IMR-90 (cell line): ENCODE measurements around the gene CRYGN. TPM values are rescaled to one million over a fixed set of nuclear protein-coding genes. Genes with fewer than 3 reads are reported as not detected.

Experiments used
- ATAC-seq: fragments of 200-7000 bp; cut with Tn5 transposase; 2 replicates; pipeline ENCODE4 v1.9.1; 2020; ENCODE audit warnings: low read depth, mild to moderate bottlenecking, moderate library complexity
- BruUV-seq: library from RNA; stranded (reverse); fragments of 400-500 nt; replicated peaks from 2 replicates; lab custom pipeline; 2021; lab: Mats Ljungman, UMichigan
- CTCF ChIA-PET: fragments of 300-600 bp; formaldehyde crosslinking; extraction: SDS; loops from one replicate; lab custom pipeline; 2021; ENCODE audit warnings: antibody characterized with exemption; lab: Yijun Ruan, JAX
- POLR2A ChIA-PET: fragments of 300-600 bp; sonication (Branson Sonifier 250); formaldehyde crosslinking; loops from one replicate; lab custom pipeline; 2022; ENCODE audit warnings: antibody characterized with exemption; ENCODE audit not compliant: unreplicated experiment; lab: Charles Lee
- DNase-seq: peaks from one replicate; pipeline ENCODE4 v3.0.0; 2013
- H2AFZ ChIP-seq: replicated peaks from 2 replicates; pipeline ENCODE3; 2013; ENCODE audit warnings: low read length, mild to moderate bottlenecking; ENCODE audit not compliant: poor library complexity
- H2AK5ac ChIP-seq: 2 replicates; pipeline ENCODE4 v1.6.1; 2013; ENCODE audit warnings: low read depth, low read length, inconsistent platforms
- H2AK9ac ChIP-seq: replicated peaks from 2 replicates; pipeline ENCODE3; 2013; ENCODE audit warnings: mild to moderate bottlenecking, low read depth, low read length, moderate library complexity; ENCODE audit not compliant: poor library complexity
- H2BK120ac ChIP-seq: 2 replicates; pipeline ENCODE4 v1.6.1; 2013; ENCODE audit warnings: low read depth, low read length, inconsistent platforms
- H2BK15ac ChIP-seq: 3 replicates; pipeline ENCODE4 v1.6.1; 2013; ENCODE audit warnings: low read depth, low read length, inconsistent platforms
- H2BK20ac ChIP-seq: 2 replicates; pipeline ENCODE4 v1.6.1; 2013; ENCODE audit warnings: low read depth, mild to moderate bottlenecking, inconsistent platforms, low read length, moderate library complexity
- H2BK5ac ChIP-seq: 2 replicates; pipeline ENCODE4 v1.6.1; 2013; ENCODE audit warnings: mild to moderate bottlenecking, low read depth, low read length, inconsistent platforms; ENCODE audit not compliant: poor library complexity, severe bottlenecking
- H3K14ac ChIP-seq: replicated peaks from 2 replicates; pipeline ENCODE4 v1.6.1; 2013; ENCODE audit warnings: low read depth, low read length, inconsistent platforms
- H3K18ac ChIP-seq: 2 replicates; pipeline ENCODE4 v1.6.1; 2013; ENCODE audit warnings: low read depth, low read length, control low read depth
- H3K23ac ChIP-seq: 2 replicates; pipeline ENCODE4 v1.6.1; 2013; ENCODE audit warnings: low read depth, low read length, inconsistent platforms
- H3K27ac ChIP-seq: 2 replicates; pipeline ENCODE4 v1.5.1; 2013; ENCODE audit warnings: mild to moderate bottlenecking, control low read depth, low read length; ENCODE audit not compliant: insufficient read depth
- H3K27me3 ChIP-seq: 2 replicates; pipeline ENCODE4 v1.6.1; 2013; ENCODE audit warnings: low read length; ENCODE audit not compliant: control insufficient read depth, insufficient read depth
- H3K36me3 ChIP-seq: 2 replicates; pipeline ENCODE4 v1.6.1; 2013; ENCODE audit warnings: low read length, mixed read lengths; ENCODE audit not compliant: control insufficient read depth, insufficient read depth
- H3K4ac ChIP-seq: 2 replicates; pipeline ENCODE4 v1.6.1; 2013; ENCODE audit warnings: low read depth, low read length, inconsistent platforms
- H3K4me1 ChIP-seq: 2 replicates; pipeline ENCODE4 v1.6.1; 2013; ENCODE audit warnings: low read length, mixed read lengths; ENCODE audit not compliant: control insufficient read depth, insufficient read depth
- H3K4me2 ChIP-seq: 2 replicates; pipeline ENCODE4 v1.6.1; 2013; ENCODE audit warnings: low read depth, mild to moderate bottlenecking, control low read depth, low read length, moderate library complexity
- H3K4me3 ChIP-seq: 2 replicates; pipeline ENCODE4 v1.5.1; 2013; ENCODE audit warnings: low read depth, mild to moderate bottlenecking, control low read depth, low read length, moderate library complexity; ENCODE audit not compliant: insufficient read depth
- H3K56ac ChIP-seq: 2 replicates; pipeline ENCODE4 v1.6.1; 2013; ENCODE audit warnings: low read length, inconsistent platforms; ENCODE audit not compliant: insufficient read depth; ENCODE audit errors: extremely low read depth
- H3K79me1 ChIP-seq, 2 experiments: 2 replicates each; pipeline ENCODE4 v1.6.1; 2013; ENCODE audit warnings: low read length in 2 of 2, inconsistent platforms in 1 of 2, low read depth in 1 of 2
- H3K9ac ChIP-seq: 2 replicates; pipeline ENCODE4 v1.6.1; 2013; ENCODE audit warnings: low read depth, low read length, control low read depth
- H3K9me1 ChIP-seq: 2 replicates; pipeline ENCODE4 v1.6.1; 2013; ENCODE audit warnings: low read length, inconsistent platforms; ENCODE audit not compliant: insufficient read depth
- H3K9me3 ChIP-seq: 2 replicates; pipeline ENCODE4 v1.6.1; 2013; ENCODE audit warnings: low read length; ENCODE audit not compliant: control insufficient read depth, insufficient read depth
- H4K20me1 ChIP-seq: 2 replicates; pipeline ENCODE4 v1.6.1; 2013; ENCODE audit warnings: low read length, inconsistent platforms; ENCODE audit not compliant: insufficient read depth
- H4K5ac ChIP-seq: 2 replicates; pipeline ENCODE4 v1.6.1; 2013; ENCODE audit warnings: mild to moderate bottlenecking, low read depth, low read length, control low read depth
- H4K8ac ChIP-seq, 2 experiments: 2 replicates each; pipeline ENCODE4 v1.6.1; 2013; ENCODE audit warnings: low read depth in 2 of 2, low read length in 2 of 2, control low read depth in 1 of 2, inconsistent platforms in 1 of 2
- H4K91ac ChIP-seq: 2 replicates; pipeline ENCODE4 v1.6.1; 2013; ENCODE audit warnings: low read depth, low read length, inconsistent platforms; ENCODE audit not compliant: insufficient read depth
- BHLHE40 ChIP-seq: fragments of 150-350 bp; IDR thresholded peaks from 2 replicates; pipeline ENCODE4 v1.6.1; 2016; ENCODE audit warnings: mild to moderate bottlenecking, low read depth, low read length
- CHD1 ChIP-seq: IDR thresholded peaks from 2 replicates; pipeline ENCODE4 v1.6.1; 2012; ENCODE audit warnings: low read depth, low read length, improper control_type of control experiment
- ELK1 ChIP-seq: fragments of 150-350 bp; IDR thresholded peaks from 2 replicates; pipeline ENCODE4 v1.6.1; 2016; ENCODE audit warnings: low read depth, mild to moderate bottlenecking, low read length, moderate library complexity, borderline replicate concordance
- FOS ChIP-seq: fragments of 150-350 bp; IDR thresholded peaks from 2 replicates; pipeline ENCODE4 v1.6.1; 2016; ENCODE audit warnings: low read depth, low read length
- MAFK ChIP-seq: IDR thresholded peaks from 2 replicates; pipeline ENCODE4 v1.6.1; 2012; ENCODE audit warnings: low read depth, low read length, improper control_type of control experiment
- MAZ ChIP-seq: IDR thresholded peaks from 2 replicates; pipeline ENCODE4 v1.6.1; 2012; ENCODE audit warnings: low read depth, mild to moderate bottlenecking, low read length, improper control_type of control experiment, moderate library complexity, borderline replicate concordance
- MXI1 ChIP-seq: IDR thresholded peaks from 2 replicates; pipeline ENCODE4 v1.6.1; 2012; ENCODE audit warnings: low read depth, mild to moderate bottlenecking, low read length, moderate library complexity, borderline replicate concordance
- NFE2L2 ChIP-seq: fragments of 150-350 bp; IDR thresholded peaks from 2 replicates; pipeline ENCODE4 v1.6.1; 2016; ENCODE audit warnings: low read depth, mild to moderate bottlenecking, low read length
- POLR2A ChIP-seq: IDR thresholded peaks from 2 replicates; pipeline ENCODE4 v1.6.1; 2012; ENCODE audit warnings: mild to moderate bottlenecking, low read depth, low read length
- RAD21 ChIP-seq: IDR thresholded peaks from 2 replicates; pipeline ENCODE4 v1.6.1; 2012; ENCODE audit warnings: low read length, improper control_type of control experiment
- RCOR1 ChIP-seq: IDR thresholded peaks from 2 replicates; pipeline ENCODE4 v1.6.1; 2012; ENCODE audit warnings: mild to moderate bottlenecking, low read length, improper control_type of control experiment; ENCODE audit not compliant: insufficient replicate concordance
- RFX5 ChIP-seq: IDR thresholded peaks from 2 replicates; pipeline ENCODE4 v1.8.0; 2012; ENCODE audit warnings: low read depth, mild to moderate bottlenecking, low read length, moderate library complexity
- SMC3 ChIP-seq: fragments of 150-350 bp; IDR thresholded peaks from 2 replicates; pipeline ENCODE4 v1.6.1; 2016; ENCODE audit warnings: low read depth, mild to moderate bottlenecking, antibody characterized with exemption, low read length, moderate library complexity
- WGBS, 2 experiments: methylation state at CpG; one replicate each; pipeline versions ENCODE4 v1.1.5 to v1.1.7; 2013; ENCODE audit warnings: missing lambda C conversion rate in 2 of 2; ENCODE audit not compliant: insufficient read length in 1 of 2; ENCODE audit errors: extremely low coverage in 2 of 2; 5-methylcytosine and 5-hydroxymethylcytosine counted together
- dilution Hi-C: fragments of 300-500 bp; cut with HindIII; formaldehyde crosslinking; loops from one replicate; pipeline ENCODE4 v1.14.3; 2018; ENCODE audit warnings: low sequenced_read_pairs; ENCODE audit not compliant: unreplicated experiment
- in situ Hi-C: fragments of 300-500 bp; cut with MboI; formaldehyde crosslinking; loops from 3 replicates; pipeline ENCODE4 v1.14.3; 2019; ENCODE audit warnings: low sequenced_read_pairs, inconsistent platforms, mixed read lengths
- intact Hi-C: fragments of 100-400 bp; cut with micrococcal nuclease; formaldehyde crosslinking; loops from 2 replicates; pipeline ENCODE4 v1.10.0; 2022
- polyA plus RNA-seq, 3 experiments: library from polyadenylated mRNA; depleted of rRNA; stranded (reverse); fragments of >200 nt; gene quantifications; 2 replicates each; pipeline ENCODE4 v1.2.3, GENCODE V29; 2012; ENCODE audit warnings: low replicate concordance in 1 of 3
- total RNA-seq: library from RNA; depleted of rRNA; stranded (reverse); fragments of >200 nt; gene quantifications from 2 replicates; pipeline ENCODE4 v1.2.3, GENCODE V29; 2012
- TF ChIP-seq, protein P1 (sequence below): fragments of 150-350 bp; IDR thresholded peaks from 2 replicates; pipeline ENCODE4 v1.6.1; 2017; ENCODE audit warnings: mild to moderate bottlenecking, antibody characterized with exemption, low read length, low read depth
- TF ChIP-seq, protein P2 (sequence below): conservative IDR thresholded peaks from 2 replicates; pipeline ENCODE4 v1.5.1; 2012; ENCODE audit warnings: mild to moderate bottlenecking, low read depth, low read length, improper control_type of control experiment

Gene CRYGN
- total and polyA plus RNA-seq, 2 of the 4 experiments (the other 2 are of a cell fraction) = not detected

GRCh38 chr7:151447901-151448260 is 7.9 kb upstream of the CRYGN start:
- peak overlapping the region; percentile 93 for H2AFZ ChIP-seq
- dilution Hi-C loops (no loop called here), intact Hi-C loops (loop anchor here (1.0 kb wide), 2 partner anchors 80 to 133 kb away; no protein-coding TSS in a partner anchor), in situ Hi-C loops (loop anchor here (5.0 kb wide), 1 partner anchor 81 kb away; no protein-coding TSS in a partner anchor)
- no peak overlapping the region for H3K4ac ChIP-seq
- H3K14ac ChIP-seq = no peak overlapping the region
- no peak overlapping the region for H3K4me3 ChIP-seq
- H2AK5ac ChIP-seq = no peak overlapping the region
- H2BK20ac ChIP-seq = no peak overlapping the region
- TF ChIP-seq RFX5 = no peak
- TF ChIP-seq, protein P1, sequence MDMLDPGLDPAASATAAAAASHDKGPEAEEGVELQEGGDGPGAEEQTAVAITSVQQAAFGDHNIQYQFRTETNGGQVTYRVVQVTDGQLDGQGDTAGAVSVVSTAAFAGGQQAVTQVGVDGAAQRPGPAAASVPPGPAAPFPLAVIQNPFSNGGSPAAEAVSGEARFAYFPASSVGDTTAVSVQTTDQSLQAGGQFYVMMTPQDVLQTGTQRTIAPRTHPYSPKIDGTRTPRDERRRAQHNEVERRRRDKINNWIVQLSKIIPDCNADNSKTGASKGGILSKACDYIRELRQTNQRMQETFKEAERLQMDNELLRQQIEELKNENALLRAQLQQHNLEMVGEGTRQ = no peak
- no peak for TF ChIP-seq MAZ
- no peak for TF ChIP-seq ELK1
- no peak for TF ChIP-seq SMC3
- TF ChIP-seq RCOR1 = no peak
- no peak for TF ChIP-seq POLR2A
- no peak for TF ChIP-seq RAD21
- no peak for TF ChIP-seq MAFK
- no peak for TF ChIP-seq NFE2L2
- no peak for TF ChIP-seq CHD1
- TF ChIP-seq FOS = no peak
- no peak for TF ChIP-seq BHLHE40
- TF ChIP-seq MXI1 = no peak
- TF ChIP-seq, protein P2, sequence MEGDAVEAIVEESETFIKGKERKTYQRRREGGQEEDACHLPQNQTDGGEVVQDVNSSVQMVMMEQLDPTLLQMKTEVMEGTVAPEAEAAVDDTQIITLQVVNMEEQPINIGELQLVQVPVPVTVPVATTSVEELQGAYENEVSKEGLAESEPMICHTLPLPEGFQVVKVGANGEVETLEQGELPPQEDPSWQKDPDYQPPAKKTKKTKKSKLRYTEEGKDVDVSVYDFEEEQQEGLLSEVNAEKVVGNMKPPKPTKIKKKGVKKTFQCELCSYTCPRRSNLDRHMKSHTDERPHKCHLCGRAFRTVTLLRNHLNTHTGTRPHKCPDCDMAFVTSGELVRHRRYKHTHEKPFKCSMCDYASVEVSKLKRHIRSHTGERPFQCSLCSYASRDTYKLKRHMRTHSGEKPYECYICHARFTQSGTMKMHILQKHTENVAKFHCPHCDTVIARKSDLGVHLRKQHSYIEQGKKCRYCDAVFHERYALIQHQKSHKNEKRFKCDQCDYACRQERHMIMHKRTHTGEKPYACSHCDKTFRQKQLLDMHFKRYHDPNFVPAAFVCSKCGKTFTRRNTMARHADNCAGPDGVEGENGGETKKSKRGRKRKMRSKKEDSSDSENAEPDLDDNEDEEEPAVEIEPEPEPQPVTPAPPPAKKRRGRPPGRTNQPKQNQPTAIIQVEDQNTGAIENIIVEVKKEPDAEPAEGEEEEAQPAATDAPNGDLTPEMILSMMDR = no peak
- no peak overlapping the region for H2AK9ac ChIP-seq
- H3K27ac ChIP-seq = no peak overlapping the region
- H3K9ac ChIP-seq = no peak overlapping the region
- no peak overlapping the region for H3K56ac ChIP-seq
- no peak overlapping the region for H2BK5ac ChIP-seq
- H3K36me3 ChIP-seq = no peaks in the 10 kb centered on the region
- CTCF ChIA-PET = interaction anchor here (0.6 to 2.2 kb wide), 9 partner anchors 65 to 311 kb away, joined by 3 to 12 read pairs (median 4); partner anchors contain the start of gene NUB1
- H3K4me1 ChIP-seq = no peaks in the 10 kb centered on the region; the same call in 1 of the 2 replicates
- BruUV-seq = no TSS peak
- H4K5ac ChIP-seq = no peak overlapping the region
- no peak overlapping the region for H3K23ac ChIP-seq
- no peak overlapping the region for H4K91ac ChIP-seq
- POLR2A ChIA-PET = no interaction called here
- no peaks in the 10 kb centered on the region for H3K79me1 ChIP-seq
- no peak overlapping the region for H2BK15ac ChIP-seq
- WGBS, 2 experiments = 69% methylated on average over 12 of the region's 26 CpGs; no CpG with 5 or more reads in 1 of the 2 experiments
- no peak overlapping the region for H3K4me2 ChIP-seq
- no peaks in the 10 kb centered on the region for H4K20me1 ChIP-seq
- no peak overlapping the region for H3K18ac ChIP-seq
- ATAC-seq = no peak
- DNase-seq = no peak
- no peaks in the 10 kb centered on the region for H3K9me1 ChIP-seq
- no peak overlapping the region; a peak in 1 of 4 replicates for H4K8ac ChIP-seq
- no peaks in the 10 kb centered on the region for H3K9me3 ChIP-seq
- H3K27me3 ChIP-seq = peaks cover under 1% of the 10 kb centered on the region
- H2BK120ac ChIP-seq = no peak overlapping the region
